SK-N-SH (cell line): ENCODE data around the gene MEX3D. TPM values are rescaled to one million over a fixed set of nuclear protein-coding genes. Genes with fewer than 3 reads are reported as not detected.
"Not testable (repeated sequence)": the region's sequence is repeated elsewhere in the genome, so short reads cannot be mapped to it uniquely, and the experiment has no call there.

ENCODE experiments used
- CTCF ChIA-PET: fragments of 300-600, 350-600 bp; formaldehyde crosslinking; extraction: SDS; loops from one replicate; lab custom pipeline; 2021; lab: Yijun Ruan, JAX
- POLR2A ChIA-PET: fragments of 350-600 bp; sonication (Branson Sonifier 250); formaldehyde crosslinking; extraction: SDS; loops from one replicate; lab custom pipeline; 2020; ENCODE audit warnings: antibody characterized with exemption, inconsistent platforms; lab: Yijun Ruan, JAX
- DNase-seq: peaks from one replicate; pipeline ENCODE4 v3.0.0; 2012
- H2AFZ ChIP-seq: fragments of 200-600 bp; sonication (generic); 2 replicates; pipeline ENCODE4 v1.8.1; 2016; ENCODE audit warnings: antibody characterized with exemption, mild to moderate bottlenecking, low read depth
- H3F3A ChIP-seq: fragments of 200-600 bp; sonication (generic); replicated peaks from 2 replicates; pipeline ENCODE3; 2016; ENCODE audit warnings: antibody characterized with exemption, mild to moderate bottlenecking; ENCODE audit not compliant: insufficient read depth
- H3K27ac ChIP-seq, 2 experiments: fragments of 200-500 bp in 1 of 2; fragments of 200-600 bp in 1 of 2; sonication (Bioruptor generic) in 1 of 2; sonication (generic), shearing (Covaris generic) in 1 of 2; 2 replicates each; pipeline versions ENCODE4 v1.5.1 to v1.6.1; 2014 to 2016; ENCODE audit warnings: low read depth in 2 of 2, inconsistent platforms in 1 of 2, low read length in 1 of 2, mild to moderate bottlenecking in 1 of 2, mixed read lengths in 1 of 2
- H3K27me3 ChIP-seq: fragments of 200-600 bp; sonication (generic), shearing (Covaris generic); 2 replicates; pipeline ENCODE4 v1.6.1; 2016; ENCODE audit warnings: mixed run types; ENCODE audit not compliant: insufficient read depth
- H3K36me3 ChIP-seq, 2 experiments: fragments of 200-500 bp in 1 of 2; fragments of 200-600 bp in 1 of 2; sonication (Bioruptor generic) in 1 of 2; sonication (generic) in 1 of 2; replicated peaks in 1 of 2; 2 replicates each; pipeline versions ENCODE3 to v1.5.1; 2014 to 2016; ENCODE audit warnings: low read length in 1 of 2, mild to moderate bottlenecking in 1 of 2; ENCODE audit not compliant: insufficient read depth in 2 of 2, control insufficient read depth in 1 of 2
- H3K4me1 ChIP-seq, 2 experiments: fragments of 200-500 bp in 1 of 2; fragments of 200-600 bp in 1 of 2; sonication (Bioruptor generic) in 1 of 2; sonication (generic), shearing (Covaris generic) in 1 of 2; 2 replicates each; pipeline versions ENCODE4 v1.5.1 to v1.6.1; 2014 to 2016; ENCODE audit warnings: low read depth in 1 of 2, low read length in 1 of 2, mixed run types in 1 of 2; ENCODE audit not compliant: insufficient read depth in 2 of 2, control insufficient read depth in 1 of 2
- H3K4me2 ChIP-seq: fragments of 200-600 bp; sonication (generic), shearing (Covaris generic); 2 replicates; pipeline ENCODE4 v1.6.1; 2017; ENCODE audit warnings: mixed run types
- H3K4me3 ChIP-seq, 2 experiments: fragments of 200-500 bp in 1 of 2; fragments of 200-600 bp in 1 of 2; sonication (Bioruptor generic) in 1 of 2; sonication (generic), shearing (Covaris generic) in 1 of 2; 2 replicates each; pipeline versions ENCODE4 v1.5.1 to v1.8.1; 2014 to 2016; ENCODE audit warnings: low read depth in 2 of 2, inconsistent platforms in 1 of 2, low read length in 1 of 2, mild to moderate bottlenecking in 1 of 2, mixed read lengths in 1 of 2, moderate library complexity in 1 of 2
- H3K79me2 ChIP-seq: fragments of 200-600 bp; sonication (generic); 2 replicates; pipeline ENCODE4 v1.8.1; 2017; ENCODE audit warnings: mild to moderate bottlenecking; ENCODE audit not compliant: insufficient read depth
- H3K9ac ChIP-seq: fragments of 200-600 bp; sonication (generic); 2 replicates; pipeline ENCODE4 v1.6.1; 2017; ENCODE audit warnings: mixed run types
- H3K9me2 ChIP-seq: fragments of 200-600 bp; sonication (generic); 2 replicates; pipeline ENCODE4 v1.6.1; 2017; ENCODE audit warnings: mixed run types
- H3K9me3 ChIP-seq: fragments of 200-600 bp; sonication (generic); 2 replicates; pipeline ENCODE4 v1.6.1; 2017; ENCODE audit warnings: mixed run types, mild to moderate bottlenecking, moderate library complexity
- H4K20me1 ChIP-seq: fragments of 200-600 bp; sonication (generic); 2 replicates; pipeline ENCODE4 v1.6.1; 2017; ENCODE audit warnings: mild to moderate bottlenecking, mixed run types; ENCODE audit not compliant: insufficient read depth
- CTCF ChIP-seq: fragments of 200-600 bp; sonication (generic); IDR thresholded peaks from 2 replicates; pipeline ENCODE4 v1.6.1; 2017; ENCODE audit warnings: antibody characterized with exemption, mild to moderate bottlenecking, moderate library complexity
- ELF1 ChIP-seq: IDR thresholded peaks from 2 replicates; pipeline ENCODE4 v1.4.0; 2012
- EZH2phosphoT487 ChIP-seq: fragments of 200-600 bp; sonication (generic); IDR thresholded peaks from 2 replicates; pipeline ENCODE4 v1.6.1; 2017; ENCODE audit warnings: low read depth, mixed run types, mild to moderate bottlenecking, antibody characterized with exemption, moderate library complexity, borderline replicate concordance
- FOXJ3 ChIP-seq: sonication (generic); formaldehyde crosslinking; IDR thresholded peaks from 2 replicates; pipeline ENCODE4 v1.5.1; 2020; ENCODE audit warnings: mild to moderate bottlenecking, missing genetic modification reagents
- FOXM1 ChIP-seq: IDR thresholded peaks from 2 replicates; pipeline ENCODE4 v1.4.0; 2012; ENCODE audit warnings: low read depth, mild to moderate bottlenecking
- JUND ChIP-seq: IDR thresholded peaks from 2 replicates; pipeline ENCODE4 v1.4.0; 2012
- MAX ChIP-seq: IDR thresholded peaks from 2 replicates; pipeline ENCODE4 v1.4.0; 2012; ENCODE audit warnings: low read depth
- MXI1 ChIP-seq: IDR thresholded peaks from 2 replicates; pipeline ENCODE4 v1.6.1; 2012; ENCODE audit warnings: mild to moderate bottlenecking, low read depth, low read length, improper control_type of control experiment
- NFIC ChIP-seq: IDR thresholded peaks from 2 replicates; pipeline ENCODE4 v1.4.0; 2012; ENCODE audit warnings: borderline replicate concordance
- NRF1 ChIP-seq: IDR thresholded peaks from 2 replicates; pipeline ENCODE4 v1.6.1; 2012; ENCODE audit warnings: low read depth, mild to moderate bottlenecking, low read length
- POLR2AphosphoS5 ChIP-seq: IDR thresholded peaks from 2 replicates; pipeline ENCODE4 v1.6.1; 2012; ENCODE audit warnings: low read depth, low read length
- RAD21 ChIP-seq: IDR thresholded peaks from 2 replicates; pipeline ENCODE4 v1.6.1; 2012; ENCODE audit warnings: mild to moderate bottlenecking, low read length
- RCOR1 ChIP-seq: fragments of 150-350 bp; IDR thresholded peaks from 2 replicates; pipeline ENCODE4 v1.6.1; 2017; ENCODE audit warnings: antibody characterized with exemption, low read length
- RXRA ChIP-seq: IDR thresholded peaks from 2 replicates; pipeline ENCODE4 v1.4.0; 2012; ENCODE audit warnings: low read depth, mild to moderate bottlenecking, borderline replicate concordance
- SMC3 ChIP-seq: IDR thresholded peaks from 2 replicates; pipeline ENCODE4 v1.6.1; 2012; ENCODE audit warnings: low read depth, low read length, improper control_type of control experiment
- TAF1 ChIP-seq: IDR thresholded peaks from 2 replicates; pipeline ENCODE4 v1.6.1; 2012; ENCODE audit warnings: low read depth, mild to moderate bottlenecking, low read length, moderate library complexity, borderline replicate concordance
- TCF12 ChIP-seq: IDR thresholded peaks from 2 replicates; pipeline ENCODE4 v1.4.0; 2012
- TEAD4 ChIP-seq: IDR thresholded peaks from 2 replicates; pipeline ENCODE4 v1.4.0; 2012; ENCODE audit warnings: mild to moderate bottlenecking, borderline replicate concordance; ENCODE audit not compliant: insufficient read depth
- WGBS: methylation state at CpG from one replicate; pipeline ENCODE4 v1.1.6; 2017; ENCODE audit warnings: low lambda C conversion rate; 5-methylcytosine and 5-hydroxymethylcytosine counted together
- polyA plus RNA-seq, 3 experiments: library from polyadenylated mRNA; depleted of rRNA; stranded (reverse); fragments of >200 nt; gene quantifications; 2 replicates each; pipeline ENCODE4 v1.2.3, GENCODE V29; 2012
- TF ChIP-seq, protein P1 (sequence below): IDR thresholded peaks from 2 replicates; pipeline ENCODE4; 2012
- TF ChIP-seq, protein P2 (sequence below): fragments of 150-350 bp; IDR thresholded peaks from 2 replicates; pipeline ENCODE4 v1.6.1; 2017; ENCODE audit warnings: antibody characterized with exemption, low read length, low read depth, borderline replicate concordance

MEX3D gene
- polyA plus RNA-seq, 1 of the 3 experiments (the other 2 are of a cell fraction), result 14.9 TPM

GRCh38 chr19:1532003-1532402, 36.1 kb downstream of the MEX3D start (continued):
- TF ChIP-seq, protein P1, sequence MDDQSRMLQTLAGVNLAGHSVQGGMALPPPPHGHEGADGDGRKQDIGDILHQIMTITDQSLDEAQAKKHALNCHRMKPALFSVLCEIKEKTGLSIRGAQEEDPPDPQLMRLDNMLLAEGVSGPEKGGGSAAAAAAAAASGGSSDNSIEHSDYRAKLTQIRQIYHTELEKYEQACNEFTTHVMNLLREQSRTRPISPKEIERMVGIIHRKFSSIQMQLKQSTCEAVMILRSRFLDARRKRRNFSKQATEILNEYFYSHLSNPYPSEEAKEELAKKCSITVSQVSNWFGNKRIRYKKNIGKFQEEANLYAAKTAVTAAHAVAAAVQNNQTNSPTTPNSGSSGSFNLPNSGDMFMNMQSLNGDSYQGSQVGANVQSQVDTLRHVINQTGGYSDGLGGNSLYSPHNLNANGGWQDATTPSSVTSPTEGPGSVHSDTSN, result no peak
- TF ChIP-seq RCOR1 (no peak), RXRA (no peak), POLR2AphosphoS5 (no peak), MAX (no peak), TCF12 (no peak)

DNA sequence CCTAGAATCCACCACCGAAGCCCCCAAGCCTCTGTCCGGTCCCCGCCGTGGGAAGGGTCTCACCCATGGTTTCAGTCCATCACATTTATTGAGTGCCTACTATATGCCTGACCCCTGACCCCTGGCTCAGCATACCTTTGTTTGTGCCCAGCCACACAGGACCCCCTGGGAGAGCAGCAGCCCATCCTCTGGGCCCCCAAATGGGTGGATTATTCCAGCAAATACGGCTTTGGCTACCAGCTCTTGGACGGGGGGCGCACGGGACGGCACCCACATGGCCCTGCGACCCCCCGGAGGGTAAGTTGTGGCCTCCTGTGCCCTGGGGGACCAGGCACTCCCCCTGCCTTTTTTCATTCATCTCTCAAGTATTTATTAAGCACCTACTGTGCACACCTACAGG, 36.5 kb downstream of the MEX3D start:
- no peaks in the 10 kb centered on the region for H3F3A ChIP-seq
- no peaks in the 10 kb centered on the region for H3K9me3 ChIP-seq
- ChIA-PET POLR2A (no interaction called here), CTCF (interaction anchor here (1.4 to 7.1 kb wide), 2 partner anchors 15 to 28 kb away, joined by 3 to 41 read pairs; no protein-coding TSS in a partner anchor)
- no peak for DNase-seq
- H3K79me2 ChIP-seq, result no peaks in the 10 kb centered on the region
- no peak overlapping the region for H3K9ac ChIP-seq
- H4K20me1 ChIP-seq, result no peaks in the 10 kb centered on the region
- H3K27me3 ChIP-seq, result peaks cover 38% of the 10 kb centered on the region
- H3K27ac ChIP-seq, result no peak overlapping the region
- no peaks in the 10 kb centered on the region for H3K9me2 ChIP-seq
- H3K4me3 ChIP-seq, result no peak overlapping the region
- H3K4me2 ChIP-seq, result no peak overlapping the region
- H2AFZ ChIP-seq, result no peak overlapping the region
- TF ChIP-seq CTCF, result no peak
- TF ChIP-seq TAF1, result no peak
- TF ChIP-seq JUND, result no peak
- TF ChIP-seq, protein P2, sequence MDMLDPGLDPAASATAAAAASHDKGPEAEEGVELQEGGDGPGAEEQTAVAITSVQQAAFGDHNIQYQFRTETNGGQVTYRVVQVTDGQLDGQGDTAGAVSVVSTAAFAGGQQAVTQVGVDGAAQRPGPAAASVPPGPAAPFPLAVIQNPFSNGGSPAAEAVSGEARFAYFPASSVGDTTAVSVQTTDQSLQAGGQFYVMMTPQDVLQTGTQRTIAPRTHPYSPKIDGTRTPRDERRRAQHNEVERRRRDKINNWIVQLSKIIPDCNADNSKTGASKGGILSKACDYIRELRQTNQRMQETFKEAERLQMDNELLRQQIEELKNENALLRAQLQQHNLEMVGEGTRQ, result no peak
- no peak for TF ChIP-seq ELF1
- TF ChIP-seq TCF12, result no peak
- no peak for TF ChIP-seq TEAD4
- no peak for TF ChIP-seq NFIC
- TF ChIP-seq EZH2phosphoT487, result no peak
- TF ChIP-seq SMC3, result no peak
- TF ChIP-seq FOXM1, result no peak
- no peak for TF ChIP-seq MXI1
- no peak for TF ChIP-seq NRF1
- TF ChIP-seq FOXJ3 (CRISPR knock-in tag), result no peak
- no peak for TF ChIP-seq RAD21
- no peaks in the 10 kb centered on the region for H3K36me3 ChIP-seq
- no peaks in the 10 kb centered on the region for H3K4me1 ChIP-seq
- 67% methylated on average over 10 of the region's 11 CpGs for WGBS

- H4K20me1 ChIP-seq, DNase-seq, POLR2A ChIA-PET, H3K4me3 ChIP-seq, H3K9me3 ChIP-seq, H3K4me1 ChIP-seq, H3K27ac ChIP-seq, H3K4me2 ChIP-seq, H3K79me2 ChIP-seq, H3K9ac ChIP-seq, H2AFZ ChIP-seq, H3K9me2 ChIP-seq, H3F3A ChIP-seq, H3K36me3 ChIP-seq: not testable (repeated sequence)
- H3K27me3 ChIP-seq, result peaks cover 46% of the 10 kb centered on the region
- 64% methylated on average over 10 of the region's 11 CpGs for WGBS
- CTCF ChIA-PET, result interaction anchor here (1.4 to 7.1 kb wide), 2 partner anchors 15 to 28 kb away, joined by 3 to 41 read pairs; no protein-coding TSS in a partner anchor
Observed at GRCh38 chr19:1530856-1531255, 37.3 kb downstream of the MEX3D start.
